Right renal cortex interstitium (tissue), 3 donors: ENCODE data around the gene SCRN2. TPM values are rescaled to one million over a fixed set of nuclear protein-coding genes. Genes with fewer than 3 reads are reported as not detected.

Source experiments
- DNase-seq, 3 donors: peaks; one replicate each; pipeline ENCODE4 v3.0.0-alpha.2; 2013; ENCODE audit warnings: low read depth in 3 of 3, low spot score in 2 of 3
- polyA plus RNA-seq, 3 donors: library from polyadenylated mRNA; unstranded; fragments of 120-200 nt; gene quantifications; one replicate each; pipeline ENCODE4 v1.2.1, GENCODE V29; 2013; ENCODE audit not compliant: insufficient read length in 3 of 3

SCRN2 gene
- polyA plus RNA-seq, 3 donors, result 40.6 to 61.8 (median 55.4) TPM

DNA sequence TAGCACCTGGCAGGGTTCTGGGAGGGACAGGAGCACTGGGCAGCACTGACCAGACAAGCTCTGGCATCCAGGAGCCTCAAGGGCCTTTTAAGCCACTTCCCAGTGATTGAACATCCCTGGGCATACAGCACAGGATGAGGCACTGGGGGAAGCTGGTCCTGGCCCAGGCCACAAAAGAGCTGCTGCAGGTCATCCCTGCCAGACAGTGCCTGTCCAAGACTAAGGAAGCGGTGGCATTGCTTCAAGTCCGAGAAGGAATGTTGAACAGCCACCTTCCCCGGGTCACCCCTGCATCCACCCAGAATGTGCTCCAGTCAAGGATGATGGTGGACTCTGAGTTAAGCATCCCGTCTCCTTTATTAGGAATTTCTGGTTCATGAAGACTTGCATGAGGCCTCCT lies 18.3 kb downstream of the SCRN2 start:
- no peak for DNase-seq

- peak in 2 of 3 donors; percentile 33 to 59 for DNase-seq
Measured at GRCh38 chr17:47821424-47822391, 19.4 kb downstream of the SCRN2 start, which contains the start of gene OSBPL7. TSS of gene OSBPL7 (minus strand) at chr17:47821794. CDS start at chr17:47820278, 1,516 bp downstream.

GRCh38 chr17:47821031-47821423 lies 20.0 kb downstream of the SCRN2 start:
- DNase-seq, result no peak

DNA sequence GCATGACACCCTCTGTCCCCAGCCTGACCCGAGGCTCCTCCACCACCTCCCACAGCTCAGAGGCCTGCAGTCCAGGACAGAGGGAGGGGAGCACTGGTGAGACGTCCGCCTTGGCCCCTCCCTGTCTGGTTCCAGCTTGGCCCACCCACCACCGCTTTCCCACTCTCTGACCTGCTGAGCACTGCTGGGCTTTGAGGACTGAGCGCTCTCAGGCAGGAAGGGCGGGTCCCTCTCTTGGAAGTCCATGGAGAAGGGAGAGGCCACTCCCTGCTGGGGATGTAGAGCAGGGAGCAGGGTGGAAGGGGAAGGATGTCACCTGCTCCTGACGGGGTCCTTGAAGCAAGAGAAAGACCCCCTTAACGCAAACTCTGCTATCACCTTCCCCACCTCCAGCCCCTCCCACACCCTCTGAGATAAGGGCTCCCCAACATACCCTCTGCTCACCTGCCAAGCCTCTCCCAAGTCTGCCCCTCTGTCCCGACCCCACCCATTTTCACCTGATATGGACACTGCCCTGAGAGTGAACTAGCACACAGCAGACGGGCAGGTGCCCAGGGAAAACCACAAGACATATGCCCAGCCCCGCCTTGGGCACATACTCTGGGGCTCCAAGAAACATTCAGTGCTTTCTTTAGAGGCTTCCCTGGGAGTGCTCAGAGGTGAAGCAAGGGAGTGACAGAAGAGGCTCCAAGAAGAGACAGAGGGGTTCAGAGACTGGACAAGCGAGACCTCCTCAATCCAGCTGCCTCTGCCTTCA lies 20.9 kb downstream of the SCRN2 start:
- DNase-seq, result no peak

DNA sequence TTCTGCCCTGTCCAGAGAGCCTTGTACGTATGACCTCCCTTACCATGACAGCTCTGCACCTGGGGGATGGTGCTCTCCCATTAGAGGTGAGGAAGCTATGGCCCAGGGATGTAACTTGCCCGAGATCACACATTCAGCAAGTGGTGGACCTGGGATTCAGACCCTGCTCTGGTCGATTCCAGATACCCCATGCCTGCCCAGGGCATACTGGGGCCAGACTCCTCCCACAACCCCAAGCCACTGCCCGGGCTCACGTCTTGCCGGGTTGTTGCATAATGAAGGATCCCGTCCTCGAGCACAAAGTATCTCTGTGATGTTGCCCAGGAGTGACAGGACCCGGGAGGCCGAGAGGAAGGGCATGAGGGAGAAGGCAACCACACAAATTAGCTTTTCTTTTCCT lies 21.6 kb downstream of the SCRN2 start:
- DNase-seq, result no peak

DNA sequence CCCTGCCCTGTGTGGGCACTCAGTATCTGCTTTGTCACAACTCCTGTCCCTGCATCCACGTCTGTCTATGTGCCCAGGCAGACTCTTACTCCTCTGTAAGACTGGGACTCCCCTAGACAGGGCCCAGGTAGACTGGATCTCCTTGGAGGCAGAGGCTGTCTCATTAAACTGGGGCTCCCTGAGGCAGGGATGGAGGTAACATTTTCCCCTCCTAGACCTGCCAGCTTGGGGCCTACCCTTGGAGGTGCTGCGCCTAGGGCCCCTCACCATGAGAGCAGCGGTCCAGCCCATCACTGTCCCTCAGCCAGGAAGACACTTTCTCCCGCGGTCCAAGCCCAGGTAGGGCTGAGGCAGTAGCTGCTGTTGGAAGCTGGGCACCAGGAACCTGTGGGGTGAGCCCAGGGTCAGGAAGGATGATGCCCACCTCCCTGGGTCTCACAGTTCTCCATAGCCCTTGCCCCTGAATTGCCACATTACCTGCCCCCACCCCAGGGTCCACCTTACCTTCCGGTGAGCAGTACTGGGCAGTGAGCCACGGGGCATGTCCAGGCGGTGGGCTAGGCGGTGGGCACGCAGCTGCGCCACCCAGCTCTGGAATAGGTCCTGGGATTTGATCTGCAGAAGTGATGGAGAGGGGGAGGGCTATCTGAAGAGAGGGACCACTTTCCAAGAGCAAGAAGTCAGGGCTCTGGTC lies 22.9 kb downstream of the SCRN2 start:
- DNase-seq, result no peak

GRCh38 chr17:47816947-47817346 lies 24.1 kb downstream of the SCRN2 start:
- no peak for DNase-seq

DNA sequence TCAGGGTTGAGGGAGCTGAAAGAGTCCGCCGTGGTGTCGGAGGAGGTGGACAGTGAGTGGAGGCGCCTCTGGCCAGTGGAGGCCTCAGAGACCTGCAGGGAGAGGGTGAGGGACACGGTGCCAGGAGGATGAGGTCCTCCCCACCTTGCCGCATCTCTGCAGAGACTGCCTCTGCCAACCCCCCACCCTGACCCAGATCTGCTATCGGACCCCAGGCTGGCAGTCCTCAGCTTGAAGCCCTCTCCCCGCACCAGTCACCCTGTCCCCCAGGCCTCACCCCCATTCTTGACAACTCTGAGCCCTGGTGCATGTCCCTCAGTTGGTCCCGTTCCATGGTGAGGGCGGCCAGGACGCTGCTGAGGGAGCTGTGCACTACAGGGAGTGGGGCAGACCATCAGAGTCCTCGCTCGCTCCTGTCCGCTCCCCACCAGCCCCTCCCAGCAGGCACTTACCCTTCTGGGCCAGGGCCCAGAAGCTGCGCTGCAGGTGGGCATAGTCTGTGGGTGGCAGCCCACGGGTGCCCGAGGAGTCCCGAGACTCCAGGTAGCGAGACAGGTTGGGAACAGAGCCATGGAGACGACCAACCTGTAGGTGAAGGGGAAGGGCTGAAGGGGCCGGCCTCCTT lies 24.9 kb downstream of the SCRN2 start:
- no peak for DNase-seq

GRCh38 chr17:47815106-47815918 lies 25.8 kb downstream of the SCRN2 start:
- DNase-seq, result no peak

- DNase-seq, result no peak
Measured at GRCh38 chr17:47813512-47814031, 27.5 kb downstream of the SCRN2 start.

DNA sequence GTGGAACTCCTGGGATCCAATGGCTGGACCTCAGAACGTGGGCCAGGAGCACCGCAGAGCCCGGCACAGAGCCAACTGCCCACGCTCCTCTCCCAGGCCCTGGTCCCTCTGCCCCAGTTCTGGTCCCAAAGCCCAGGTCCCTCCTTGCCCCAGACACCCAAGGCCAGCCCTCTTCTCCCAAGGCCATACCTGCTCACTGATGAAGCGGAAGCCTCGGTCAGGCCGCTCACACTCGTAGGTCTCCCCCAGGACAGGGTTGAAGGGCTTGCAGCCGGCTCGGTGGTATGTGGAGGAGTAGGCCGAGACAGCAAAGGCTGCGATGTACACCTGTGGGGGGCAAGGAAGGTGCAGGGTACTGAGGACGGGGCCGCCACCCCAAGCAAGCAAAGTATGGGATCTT lies 28.0 kb downstream of the SCRN2 start:
- DNase-seq, result no peak

DNA sequence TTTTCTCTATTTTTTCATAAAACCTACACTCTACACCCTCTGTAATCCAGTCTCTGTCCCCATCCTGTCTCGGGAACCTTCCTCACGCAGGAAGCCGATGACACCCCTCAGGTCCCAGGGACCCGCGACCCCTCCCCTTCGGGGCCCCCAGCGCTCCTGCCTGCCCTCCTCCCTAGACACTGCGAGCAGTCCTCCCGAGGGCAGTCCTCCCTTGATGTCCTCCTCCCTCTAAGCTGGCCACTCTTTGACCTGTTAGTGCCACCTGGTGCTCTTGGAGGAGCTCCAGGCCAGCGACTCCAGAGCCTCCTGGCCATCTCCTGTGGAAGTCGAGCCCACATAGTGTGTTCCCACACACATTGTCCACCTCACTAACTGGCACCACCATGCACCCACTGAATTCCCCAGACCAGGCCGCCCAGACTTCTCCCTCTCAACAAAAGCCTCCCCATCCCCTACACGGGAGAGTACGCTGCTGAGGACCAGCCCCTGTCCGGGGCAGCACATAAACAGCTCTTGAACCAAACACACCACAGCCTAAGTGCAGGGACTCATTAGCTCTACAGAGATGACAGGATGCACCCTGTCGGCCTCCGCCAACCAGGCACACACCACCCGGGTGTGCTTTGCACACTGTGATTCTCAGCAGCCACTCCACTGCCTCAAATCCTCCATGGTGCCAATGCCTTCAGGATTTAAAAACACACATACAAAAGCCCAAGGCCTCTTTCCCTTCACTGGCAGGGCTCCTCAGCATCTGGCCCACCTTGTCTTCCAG lies 28.7 kb downstream of the SCRN2 start:
- no peak for DNase-seq

DNA sequence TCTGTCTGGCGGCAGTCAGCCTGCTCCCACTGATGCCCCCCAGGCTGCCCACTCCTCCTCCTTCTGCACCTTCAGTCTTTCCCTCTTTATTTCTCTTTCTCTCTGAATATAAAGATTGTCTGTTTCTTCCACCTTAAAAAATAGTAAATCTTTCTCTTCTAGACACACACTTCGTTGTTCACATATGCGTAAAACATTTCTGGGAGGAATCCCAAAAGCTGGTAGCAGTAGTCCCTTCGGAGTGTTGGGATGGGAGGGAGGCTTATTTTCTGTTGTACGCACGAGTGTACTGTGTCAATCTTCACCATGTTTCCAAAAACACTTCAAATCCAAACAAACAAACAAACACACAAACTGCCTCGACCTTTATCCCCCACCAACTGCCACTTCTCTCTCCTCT lies 29.4 kb downstream of the SCRN2 start:
- DNase-seq, result no peak

- DNase-seq, result no peak
Measured at GRCh38 chr17:47810901-47811635, 30.0 kb downstream of the SCRN2 start.

DNA sequence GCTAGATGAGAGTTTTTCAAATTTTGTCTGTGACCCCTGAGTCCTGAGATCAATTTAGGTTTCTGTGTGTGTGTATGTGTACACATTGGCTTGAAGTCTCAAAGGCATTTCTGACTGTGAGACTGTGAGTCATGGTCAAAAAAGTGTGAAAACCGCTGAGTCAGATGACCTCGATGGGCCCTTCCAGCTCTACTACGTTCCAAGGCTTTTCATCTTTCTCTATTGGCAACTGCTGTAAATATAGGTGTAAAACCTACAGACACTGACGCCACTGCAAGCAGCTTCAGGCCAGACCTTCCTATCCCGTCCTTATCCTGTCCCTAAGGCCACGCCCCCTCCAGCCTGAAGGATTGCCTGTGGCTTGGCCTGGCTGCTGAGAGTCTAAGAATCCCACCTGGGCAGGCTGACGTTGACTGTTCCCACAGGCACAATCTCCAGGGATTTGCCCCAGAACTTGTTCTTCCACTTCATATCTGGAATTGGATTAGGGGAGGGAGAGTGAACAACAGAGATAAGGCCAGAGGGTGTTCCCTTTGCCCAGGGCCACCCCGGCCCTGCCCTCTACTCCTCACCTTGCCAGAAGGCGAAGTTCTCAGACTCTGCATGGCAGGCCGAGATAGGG lies 30.8 kb downstream of the SCRN2 start:
- no peak for DNase-seq

DNA sequence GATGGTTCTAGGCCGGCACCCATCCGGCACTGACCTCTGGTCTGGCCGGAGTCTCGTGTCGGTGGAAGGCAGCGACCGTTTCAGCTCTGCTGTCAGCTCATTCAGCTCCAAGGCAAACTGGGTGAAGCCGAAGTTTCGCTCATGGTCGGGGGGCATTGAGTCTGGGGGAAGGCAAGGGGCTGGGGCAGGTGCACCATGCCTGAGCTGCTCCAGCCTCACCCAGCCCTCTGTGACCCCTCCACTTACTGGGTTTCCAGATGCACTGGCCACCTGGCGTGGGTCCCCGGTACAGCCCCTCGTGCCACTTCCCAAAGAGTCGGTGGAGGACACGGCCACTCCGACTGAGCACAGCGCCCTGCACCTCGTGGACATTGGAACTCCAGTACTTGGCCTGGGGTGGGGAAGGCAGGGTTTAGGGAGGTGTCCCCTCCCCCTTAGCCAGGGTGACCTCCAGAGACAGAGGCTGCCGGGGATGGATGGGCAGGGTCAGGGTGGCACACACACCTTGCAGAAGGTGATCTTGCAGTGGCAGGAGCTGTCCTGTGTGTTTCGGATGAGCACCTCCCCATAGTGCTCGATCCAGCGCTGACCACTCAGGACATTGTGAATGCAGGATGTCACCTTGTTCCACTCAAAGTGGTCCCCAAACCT lies 32.1 kb downstream of the SCRN2 start:
- DNase-seq, result no peak
